RWPE1 (cell line): Measurements from ENCODE around the gene AGBL1.

Experiments
- CTCF ChIA-PET: fragments of 350-600 bp; sonication (Branson Sonifier 250); formaldehyde crosslinking; extraction: SDS; loops from one replicate; lab custom pipeline; 2021; lab: Yijun Ruan, JAX
- POLR2A ChIA-PET: fragments of 400-600 bp; formaldehyde crosslinking; extraction: SDS; loops from one replicate; lab custom pipeline; 2020; ENCODE audit warnings: antibody characterized with exemption; ENCODE audit not compliant: low non-redundant PET; lab: Yijun Ruan, JAX
- DNase-seq: peaks from one replicate; pipeline ENCODE4 v3.0.0; 2012; ENCODE audit warnings: low spot score
- H3K27ac ChIP-seq: fragments of 450-650 bp; 2 replicates; pipeline ENCODE4 v1.5.1; 2017
- TF ChIP-seq, protein P1 (sequence below): fragments of 450-650 bp; conservative IDR thresholded peaks from 2 replicates; pipeline ENCODE4 v1.5.1; 2017; ENCODE audit warnings: low read depth, mild to moderate bottlenecking

AGBL1 gene

DNA sequence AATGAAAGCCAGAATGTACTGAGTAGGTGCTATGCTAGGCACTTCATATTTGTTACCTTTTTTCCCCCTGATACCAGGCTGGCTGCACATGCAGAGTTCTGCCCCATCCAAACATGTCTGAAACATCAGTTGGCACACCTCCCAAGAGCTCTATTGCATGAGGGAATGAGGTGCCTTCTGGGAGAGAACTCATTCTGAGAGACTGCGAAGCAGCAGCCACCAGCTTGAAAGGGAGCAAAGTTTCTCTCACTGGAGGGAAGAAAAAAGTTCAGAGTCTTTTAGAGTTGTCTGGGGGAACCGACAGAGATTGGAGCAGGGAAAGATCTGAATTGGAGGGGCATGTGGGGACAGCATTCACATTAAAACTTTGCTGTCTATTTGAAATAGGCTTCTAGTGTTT is 84.1 kb downstream of the AGBL1 start:
- CTCF ChIA-PET: interaction anchor here (0.7 kb wide), 1 partner anchor 296 kb away, joined by 4 read pairs; no protein-coding TSS in a partner anchor
- TF ChIP-seq, protein P1, sequence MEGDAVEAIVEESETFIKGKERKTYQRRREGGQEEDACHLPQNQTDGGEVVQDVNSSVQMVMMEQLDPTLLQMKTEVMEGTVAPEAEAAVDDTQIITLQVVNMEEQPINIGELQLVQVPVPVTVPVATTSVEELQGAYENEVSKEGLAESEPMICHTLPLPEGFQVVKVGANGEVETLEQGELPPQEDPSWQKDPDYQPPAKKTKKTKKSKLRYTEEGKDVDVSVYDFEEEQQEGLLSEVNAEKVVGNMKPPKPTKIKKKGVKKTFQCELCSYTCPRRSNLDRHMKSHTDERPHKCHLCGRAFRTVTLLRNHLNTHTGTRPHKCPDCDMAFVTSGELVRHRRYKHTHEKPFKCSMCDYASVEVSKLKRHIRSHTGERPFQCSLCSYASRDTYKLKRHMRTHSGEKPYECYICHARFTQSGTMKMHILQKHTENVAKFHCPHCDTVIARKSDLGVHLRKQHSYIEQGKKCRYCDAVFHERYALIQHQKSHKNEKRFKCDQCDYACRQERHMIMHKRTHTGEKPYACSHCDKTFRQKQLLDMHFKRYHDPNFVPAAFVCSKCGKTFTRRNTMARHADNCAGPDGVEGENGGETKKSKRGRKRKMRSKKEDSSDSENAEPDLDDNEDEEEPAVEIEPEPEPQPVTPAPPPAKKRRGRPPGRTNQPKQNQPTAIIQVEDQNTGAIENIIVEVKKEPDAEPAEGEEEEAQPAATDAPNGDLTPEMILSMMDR: no peak
- POLR2A ChIA-PET: no interaction called here
- DNase-seq: no peak
- peak overlapping the region; percentile 72 for H3K27ac ChIP-seq

DNA sequence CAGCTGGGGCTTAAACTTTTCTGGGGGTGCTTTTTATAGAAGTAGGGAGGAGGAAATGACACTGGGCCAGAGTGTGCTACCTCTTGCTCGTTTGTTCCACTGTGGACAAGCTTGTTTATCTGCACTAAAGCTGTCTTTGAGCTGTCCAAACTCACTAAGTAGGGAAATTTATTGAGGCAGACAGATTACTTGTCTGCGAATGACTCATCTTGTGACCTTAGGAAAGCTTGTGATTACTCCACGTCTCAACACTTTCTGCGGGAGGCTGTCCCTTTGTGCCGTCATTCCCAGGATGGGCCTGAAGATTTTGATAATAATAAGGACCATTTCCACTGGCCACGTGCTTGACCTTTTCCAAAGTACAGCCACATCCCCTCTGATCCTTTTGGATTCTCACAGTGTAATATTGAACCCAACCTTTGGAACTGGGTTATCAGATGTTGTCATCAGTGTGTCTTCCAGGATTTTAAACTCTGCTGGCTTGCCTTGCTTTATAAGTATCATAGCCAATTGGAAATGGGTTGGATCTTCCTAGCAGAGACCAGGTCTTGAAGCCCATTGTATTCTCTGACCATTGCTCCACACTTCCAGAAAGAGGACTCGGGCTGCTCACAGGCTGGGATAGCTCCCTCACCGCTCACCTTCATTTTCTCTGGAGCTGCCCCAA is 84.7 kb downstream of the AGBL1 start:
- DNase-seq: peak; percentile 30
- POLR2A ChIA-PET: no interaction called here
- CTCF ChIA-PET: interaction anchor here (0.7 kb wide), 1 partner anchor 296 kb away, joined by 4 read pairs; no protein-coding TSS in a partner anchor

DNA sequence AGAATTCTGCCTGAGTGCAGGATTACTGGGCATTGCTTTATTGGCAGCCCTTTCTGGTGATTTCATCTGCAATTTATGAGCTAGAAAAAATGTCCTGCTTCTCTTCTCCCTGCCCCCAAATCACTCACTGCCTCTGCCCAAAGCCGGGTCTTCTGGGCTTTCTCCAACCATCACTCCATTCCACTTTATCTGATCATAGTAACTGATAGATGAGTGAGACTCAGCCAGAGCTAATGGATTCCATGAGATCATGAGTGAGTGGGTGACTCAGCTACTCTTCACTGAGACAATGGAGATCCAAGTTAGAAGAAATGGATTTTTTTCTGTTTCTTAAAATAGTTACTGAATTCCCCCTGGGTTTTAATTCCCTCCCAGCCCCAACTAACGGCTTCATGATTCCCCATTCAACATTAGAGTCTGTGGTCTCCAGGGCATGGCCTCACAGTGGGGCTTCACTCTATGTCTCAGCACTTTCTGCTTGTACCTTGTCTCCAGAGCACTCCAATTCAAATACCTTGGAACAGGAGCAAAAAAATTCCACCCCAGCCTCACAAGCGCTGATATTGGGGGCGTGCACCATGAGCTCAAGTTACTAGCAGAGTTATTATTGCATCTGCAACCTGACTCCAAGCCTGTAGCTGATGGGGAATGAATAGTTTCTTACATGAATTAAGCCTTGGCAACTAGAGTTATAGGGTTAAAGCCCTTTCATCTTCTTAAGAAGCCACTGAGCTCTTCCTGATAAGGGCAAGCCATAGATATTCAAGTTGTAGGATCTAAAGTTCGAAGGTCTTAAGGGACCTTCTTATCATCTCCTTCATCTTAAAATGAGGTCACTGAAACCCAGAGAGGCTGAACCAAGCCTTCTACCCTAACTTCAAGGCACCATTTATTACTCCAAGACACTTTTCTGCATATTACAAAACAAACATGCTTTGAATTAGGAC is 85.9 kb downstream of the AGBL1 start:
- H3K27ac ChIP-seq: no peak overlapping the region
- CTCF ChIA-PET: no interaction called here
- TF ChIP-seq, protein P1: no peak
- no peak for DNase-seq
- POLR2A ChIA-PET: no interaction called here

More for the DNA sequence above, 84.7 kb downstream of the AGBL1 start:
- TF ChIP-seq, protein P1: no peak
- peak overlapping the region; percentile 72 for H3K27ac ChIP-seq

DNA sequence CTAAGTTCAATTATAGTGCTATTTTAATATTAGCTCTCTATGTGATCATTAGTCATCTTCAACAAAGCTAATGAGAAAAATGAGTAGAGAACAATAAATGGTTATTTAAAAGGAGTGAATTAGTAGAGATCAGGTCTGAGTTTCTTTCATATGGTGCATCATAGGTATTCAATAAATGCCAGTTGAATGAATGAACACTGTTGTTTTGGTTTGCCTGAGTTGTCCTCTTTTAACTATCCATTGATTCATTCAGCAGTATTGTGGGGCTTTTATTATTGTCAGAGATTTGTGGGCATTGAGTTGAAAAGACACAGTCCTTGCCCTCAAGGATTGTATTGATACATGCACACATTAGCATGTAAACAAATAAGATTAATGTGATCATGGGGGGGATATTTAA is 88.2 kb downstream of the AGBL1 start:
- ChIA-PET CTCF (interaction anchor here (0.6 kb wide), 2 partner anchors 39 to 407 kb away, joined by 3 read pairs; no protein-coding TSS in a partner anchor), POLR2A (no interaction called here)
- TF ChIP-seq, protein P1: no peak
- no peak for DNase-seq
- no peak overlapping the region for H3K27ac ChIP-seq

DNA sequence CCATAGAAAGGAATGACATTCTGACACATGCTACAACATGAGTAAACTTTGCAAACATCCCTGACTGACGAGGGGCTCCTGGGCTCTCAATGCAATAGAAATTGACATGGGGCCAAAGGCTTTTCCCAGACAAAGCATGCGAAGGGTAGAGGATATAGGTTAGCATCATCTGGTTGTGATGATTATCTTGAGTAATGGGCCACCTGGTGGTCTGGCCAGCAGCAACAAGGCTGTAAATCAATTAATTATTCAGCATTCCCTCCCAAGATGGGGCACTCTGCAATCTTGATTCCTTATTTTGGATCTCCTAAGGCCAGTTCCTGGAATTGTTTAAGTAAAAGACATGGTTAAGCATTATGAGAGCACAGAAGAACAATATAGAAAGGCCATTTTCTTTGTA is 99.2 kb downstream of the AGBL1 start:
- no peak overlapping the region for H3K27ac ChIP-seq
- CTCF ChIA-PET: no interaction called here
- POLR2A ChIA-PET: no interaction called here
- TF ChIP-seq, protein P1: no peak
- DNase-seq: no peak

DNA sequence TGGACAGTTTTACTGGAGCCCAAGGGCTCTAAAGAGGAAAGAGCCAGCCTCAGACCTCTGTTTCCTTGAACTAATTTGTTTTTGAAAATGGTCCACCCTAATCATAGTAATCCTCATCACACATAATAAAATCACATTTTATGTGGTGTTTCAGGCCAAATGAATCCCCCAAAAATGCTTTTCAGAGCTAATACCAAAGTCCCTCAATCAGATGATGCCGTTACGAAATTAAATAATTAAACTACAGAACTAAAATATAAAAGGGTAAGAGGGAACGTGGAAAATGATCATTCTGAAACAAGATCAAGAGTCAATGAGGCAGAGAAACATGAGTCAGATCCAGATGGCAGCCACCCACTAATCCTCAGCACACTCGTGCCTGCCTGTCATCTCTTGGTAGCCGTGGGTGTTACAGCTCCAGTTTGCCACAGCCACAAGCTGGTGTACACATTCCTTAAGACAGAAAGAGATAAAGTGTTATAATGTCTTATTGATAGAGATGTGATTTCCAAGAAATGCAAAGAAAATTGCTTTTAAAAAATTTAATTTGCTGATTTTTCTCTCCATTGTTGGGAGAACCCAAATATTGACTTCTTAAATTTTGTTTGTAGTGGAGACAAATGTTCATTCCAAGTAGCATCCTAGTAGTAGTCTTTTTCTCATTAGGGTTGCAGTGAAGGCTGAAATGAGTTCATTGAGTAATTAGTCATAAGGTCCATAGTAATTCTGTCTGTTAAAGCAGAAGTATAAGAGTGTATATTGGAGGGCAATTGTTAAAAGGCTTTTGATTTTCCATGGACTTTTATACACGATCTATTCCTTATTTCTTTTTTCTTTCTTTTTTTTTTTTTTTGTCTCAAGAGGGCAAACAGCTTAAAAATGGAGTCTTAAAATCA is 104.2 kb downstream of the AGBL1 start:
- ChIA-PET CTCF (no interaction called here), POLR2A (no interaction called here)
- TF ChIP-seq, protein P1: no peak
- no peak overlapping the region for H3K27ac ChIP-seq
- DNase-seq: no peak
